Left ventricle myocardium inferior (tissue), 1 donor: Measurements from ENCODE around the gene DENND6A. TPM values are rescaled to one million over a fixed set of nuclear protein-coding genes. Genes with fewer than 3 reads are reported as not detected.
"Not testable (repeated sequence)": the region's sequence is repeated elsewhere in the genome, so short reads cannot be mapped to it uniquely, and the experiment has no call there.

Source experiments
- DNase-seq: peaks from one replicate; pipeline ENCODE4 v3.0.0-alpha.2; 2020
- H3K27ac ChIP-seq: fragments of 200-600 bp; replicated peaks from 2 replicates; pipeline ENCODE4 v1.8.0; 2021
- H3K27me3 ChIP-seq: fragments of 200-600 bp; 2 replicates; pipeline ENCODE4 v1.8.0; 2021; ENCODE audit warnings: low read depth
- H3K36me3 ChIP-seq: fragments of 200-600 bp; 2 replicates; pipeline ENCODE4 v1.8.0; 2021
- H3K4me1 ChIP-seq: fragments of 200-600 bp; 2 replicates; pipeline ENCODE4 v1.8.0; 2021
- H3K4me3 ChIP-seq: fragments of 200-600 bp; 2 replicates; pipeline ENCODE4 v1.8.0; 2021; ENCODE audit warnings: mild to moderate bottlenecking, moderate library complexity
- H3K9me3 ChIP-seq: fragments of 200-600 bp; replicated peaks from 2 replicates; pipeline ENCODE4 v1.8.0; 2021
- intact Hi-C: fragments of 100-400 bp; cut with micrococcal nuclease; formaldehyde crosslinking; loops from one replicate; pipeline ENCODE4 v1.11.0; 2022
- total RNA-seq: library from RNA; stranded (reverse); fragmentation: NEBNext Ultra II Directional; extraction: Animal tissue kit (Norgen Biotek cat#: 25700); gene quantifications from one replicate; pipeline ENCODE4 v1.2.1, GENCODE V29; 2021
- TF ChIP-seq, protein P1 (sequence below): fragments of 200-600 bp; IDR thresholded peaks from 2 replicates; pipeline ENCODE4 v1.8.0; 2021; ENCODE audit warnings: antibody characterized with exemption, mild to moderate bottlenecking, borderline replicate concordance
- donor health status: DM: no; HTN: yes; CAD: no; lungs with severe emphysema.

DENND6A gene
- total RNA-seq, 1 donor from 2014 or later, result 14.7 TPM

DNA sequence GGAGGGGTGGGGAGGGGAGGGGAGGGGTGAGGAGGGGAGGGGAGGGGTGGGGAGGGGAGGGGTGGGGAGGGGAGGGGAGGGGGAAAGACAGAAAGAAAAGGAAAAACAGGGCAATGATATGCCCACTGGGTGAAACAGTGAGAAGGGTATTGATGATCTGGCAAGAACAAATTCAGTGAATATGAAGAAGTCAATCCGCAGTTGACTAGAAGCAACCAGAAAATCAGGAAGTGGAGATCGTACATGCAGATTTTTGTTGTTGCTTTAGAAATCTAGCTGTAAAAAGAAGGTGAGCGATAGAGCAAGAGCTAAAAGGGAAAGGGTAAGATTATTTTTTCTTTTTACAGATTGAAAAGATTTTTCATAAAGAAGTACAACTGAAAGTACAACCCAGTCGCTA lies 48.1 kb downstream of the DENND6A start:
- Histone ChIP-seq H3K36me3 (peaks cover 71% of the 10 kb centered on the region), H3K9me3 (peaks cover 9% of the 10 kb centered on the region), H3K27ac (no peak overlapping the region), H3K27me3 (no peaks in the 10 kb centered on the region), H3K4me1 (peaks cover 13% of the 10 kb centered on the region), H3K4me3 (no peak overlapping the region)
- DNase-seq, result no peak
- intact Hi-C loops, result loop anchor here (10.0 kb wide), 1 partner anchor 210 kb away; no protein-coding TSS in a partner anchor
- TF ChIP-seq, protein P1, sequence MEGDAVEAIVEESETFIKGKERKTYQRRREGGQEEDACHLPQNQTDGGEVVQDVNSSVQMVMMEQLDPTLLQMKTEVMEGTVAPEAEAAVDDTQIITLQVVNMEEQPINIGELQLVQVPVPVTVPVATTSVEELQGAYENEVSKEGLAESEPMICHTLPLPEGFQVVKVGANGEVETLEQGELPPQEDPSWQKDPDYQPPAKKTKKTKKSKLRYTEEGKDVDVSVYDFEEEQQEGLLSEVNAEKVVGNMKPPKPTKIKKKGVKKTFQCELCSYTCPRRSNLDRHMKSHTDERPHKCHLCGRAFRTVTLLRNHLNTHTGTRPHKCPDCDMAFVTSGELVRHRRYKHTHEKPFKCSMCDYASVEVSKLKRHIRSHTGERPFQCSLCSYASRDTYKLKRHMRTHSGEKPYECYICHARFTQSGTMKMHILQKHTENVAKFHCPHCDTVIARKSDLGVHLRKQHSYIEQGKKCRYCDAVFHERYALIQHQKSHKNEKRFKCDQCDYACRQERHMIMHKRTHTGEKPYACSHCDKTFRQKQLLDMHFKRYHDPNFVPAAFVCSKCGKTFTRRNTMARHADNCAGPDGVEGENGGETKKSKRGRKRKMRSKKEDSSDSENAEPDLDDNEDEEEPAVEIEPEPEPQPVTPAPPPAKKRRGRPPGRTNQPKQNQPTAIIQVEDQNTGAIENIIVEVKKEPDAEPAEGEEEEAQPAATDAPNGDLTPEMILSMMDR, result no peak

- no peaks in the 10 kb centered on the region for H3K9me3 ChIP-seq
- no peaks in the 10 kb centered on the region for H3K27me3 ChIP-seq
- peaks cover 97% of the 10 kb centered on the region for H3K36me3 ChIP-seq
- H3K27ac ChIP-seq, result no peak overlapping the region
- intact Hi-C loops, result loop anchor here (10.0 kb wide), 1 partner anchor 187 kb away; no protein-coding TSS in a partner anchor
- TF ChIP-seq, protein P1, result no peak
- DNase-seq, result no peak
- no peaks in the 10 kb centered on the region for H3K4me1 ChIP-seq
- H3K4me3 ChIP-seq, result no peak overlapping the region
These were observed 55.5 kb downstream of the DENND6A start for GRCh38 chr3:57637391-57637790.

DNA sequence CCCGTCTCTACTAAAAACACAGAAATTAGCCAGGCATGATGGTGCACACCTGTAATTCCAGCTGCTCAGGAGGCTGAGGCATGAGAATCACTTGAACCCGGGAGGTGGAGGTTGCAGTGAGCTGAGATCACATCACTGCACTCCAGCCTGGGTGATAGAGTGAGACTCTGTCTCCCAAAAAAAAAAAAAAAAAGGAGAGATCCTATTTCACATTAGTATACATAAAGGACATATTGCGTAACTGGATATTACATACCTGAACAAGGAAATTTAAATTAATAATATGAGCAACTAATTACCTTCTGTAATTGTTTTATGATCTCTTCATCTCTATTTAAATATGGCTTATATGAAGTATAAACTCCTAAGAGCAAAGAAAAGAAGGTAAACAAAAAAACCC lies 58.6 kb downstream of the DENND6A start:
- H3K27me3 ChIP-seq, DNase-seq, H3K27ac ChIP-seq, H3K9me3 ChIP-seq, H3K4me3 ChIP-seq, H3K4me1 ChIP-seq: not testable (repeated sequence)
- intact Hi-C loops, result loop anchor here (10.0 kb wide), 1 partner anchor 191 kb away; no protein-coding TSS in a partner anchor
- H3K36me3 ChIP-seq, result peaks cover 95% of the 10 kb centered on the region

DNA sequence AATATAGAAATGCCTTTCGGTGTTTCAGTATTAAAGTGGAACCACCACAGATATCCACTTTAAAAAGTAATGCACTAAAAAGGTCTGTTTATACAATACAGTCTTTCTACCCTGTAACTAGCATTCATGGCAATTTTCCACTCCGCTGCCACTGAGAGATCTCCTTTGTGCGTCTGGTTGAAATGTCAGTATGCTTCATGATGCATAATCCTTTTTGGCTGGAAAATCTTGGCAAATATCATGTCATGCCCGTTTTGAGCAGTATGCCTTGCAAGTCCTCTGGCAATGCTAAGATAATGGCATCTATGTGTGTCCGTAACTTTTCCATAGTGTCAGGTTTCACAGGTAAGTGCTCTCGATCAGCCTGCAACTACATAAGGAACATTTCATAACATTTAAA lies 64.9 kb downstream of the DENND6A start:
- H3K36me3 ChIP-seq, result peaks cover 96% of the 10 kb centered on the region
- intact Hi-C loops, result no loop called here

DNA sequence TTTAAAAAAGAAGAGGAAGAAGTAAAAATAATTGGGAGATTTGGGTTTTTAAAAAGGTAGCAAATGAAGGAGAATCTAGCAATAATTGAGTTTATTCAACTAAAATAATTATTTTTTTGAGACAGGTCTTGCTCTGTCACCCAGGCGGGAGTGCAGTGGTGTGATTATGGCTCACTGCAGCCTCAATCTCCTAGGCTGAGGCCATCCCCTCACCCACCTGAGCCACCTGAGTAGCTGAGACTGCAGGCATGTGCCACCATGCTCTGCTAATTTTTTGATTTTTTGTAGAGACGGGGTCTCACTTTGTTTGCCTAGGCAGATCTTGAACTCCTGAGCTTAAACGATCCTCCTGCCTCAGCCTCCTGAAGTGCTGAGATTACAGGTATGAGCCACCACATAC lies 68.1 kb downstream of the DENND6A start:
- no peak overlapping the region for H3K4me3 ChIP-seq
- TF ChIP-seq, protein P1, result no peak
- H3K36me3 ChIP-seq, result peaks cover 79% of the 10 kb centered on the region
- no peaks in the 10 kb centered on the region for H3K9me3 ChIP-seq
- H3K27ac ChIP-seq, result no peak overlapping the region
- no peaks in the 10 kb centered on the region for H3K4me1 ChIP-seq
- intact Hi-C loops, result no loop called here
- H3K27me3 ChIP-seq, result no peaks in the 10 kb centered on the region
- no peak for DNase-seq

More for the DNA sequence above, 64.9 kb downstream of the DENND6A start:
- Histone ChIP-seq H3K27me3 (no peaks in the 10 kb centered on the region), H3K4me3 (no peak overlapping the region), H3K9me3 (no peaks in the 10 kb centered on the region), H3K4me1 (no peaks in the 10 kb centered on the region), H3K27ac (no peak overlapping the region)
- TF ChIP-seq, protein P1, result no peak
- no peak for DNase-seq

DNA sequence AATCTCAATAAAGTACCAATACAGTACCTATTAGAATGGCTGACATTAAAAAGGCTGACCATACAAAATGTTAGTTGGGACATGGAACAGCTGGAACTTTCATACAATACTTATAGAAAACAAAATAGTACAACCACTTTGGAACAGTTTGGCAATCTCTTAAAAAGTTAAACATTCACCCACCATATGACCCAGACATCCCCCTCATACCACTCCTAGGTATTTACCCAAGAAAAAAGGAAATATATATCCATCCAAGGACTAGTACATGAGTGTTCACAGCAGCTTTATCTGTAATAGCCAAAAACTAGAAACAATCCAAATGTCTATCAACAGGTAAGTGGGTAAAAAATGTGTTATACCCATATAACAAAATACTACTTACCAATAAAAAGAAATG lies 70.5 kb downstream of the DENND6A start:
- Histone ChIP-seq H3K36me3 (peaks cover 62% of the 10 kb centered on the region), H3K4me1 (no peaks in the 10 kb centered on the region)
- DNase-seq, result no peak

More for the DNA sequence above, 70.5 kb downstream of the DENND6A start:
- Histone ChIP-seq H3K4me3 (no peak overlapping the region), H3K27ac (no peak overlapping the region), H3K9me3 (no peaks in the 10 kb centered on the region), H3K27me3 (no peaks in the 10 kb centered on the region)
- intact Hi-C loops, result no loop called here
- TF ChIP-seq, protein P1, result no peak
